ENCODE results near the gene HIPK3.

DNA sequence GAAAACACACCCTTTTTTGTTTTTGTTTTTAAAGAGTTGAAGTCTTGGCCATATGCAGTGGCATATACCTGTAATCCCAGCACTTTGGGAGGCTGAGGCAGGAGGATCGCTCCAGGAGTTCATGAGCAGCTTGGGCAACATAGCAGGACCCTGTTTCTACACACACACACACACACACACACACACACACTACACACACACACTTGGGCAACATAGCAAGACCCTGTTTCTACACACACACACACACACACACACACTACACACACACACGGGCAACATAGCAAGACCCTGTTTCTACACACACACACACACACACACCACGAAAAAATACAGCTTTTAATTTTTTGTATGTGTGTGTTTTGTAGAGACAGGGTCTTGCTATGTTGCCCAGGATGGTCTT, 54.5 kb downstream of the HIPK3 start:
- TF ChIP-seq POLR2A (IDR thresholded peaks at IDR 0.05; ENCODE audit: low read length) (no peak), GATA1 (IDR thresholded peaks at IDR 0.05; ENCODE audit: low read depth, low read length) (no peak)
